Neural crest cell (in vitro differentiated cells): Measurements from ENCODE around the gene MORN3. TPM values are rescaled to one million over a fixed set of nuclear protein-coding genes. Genes with fewer than 3 reads are reported as not detected.

Experiments
- DNase-seq: peaks from one replicate; pipeline ENCODE4 v3.0.0; 2021; ENCODE audit warnings: low read depth, mixed read lengths, low spot score
- H3K27ac Mint-ChIP-seq: one replicate; pipeline ENCODE4 v1.8.0; 2021; ENCODE audit warnings: mild to moderate bottlenecking, mixed read lengths; ENCODE audit not compliant: unreplicated experiment
- H3K27me3 Mint-ChIP-seq: 2 replicates; pipeline ENCODE4 v1.8.0; 2021; ENCODE audit warnings: low read depth, mild to moderate bottlenecking, mixed read lengths
- H3K36me3 Mint-ChIP-seq: 2 replicates; pipeline ENCODE4 v1.8.0; 2021; ENCODE audit warnings: low read depth, mild to moderate bottlenecking, mixed read lengths
- H3K4me1 Mint-ChIP-seq: 2 replicates; pipeline ENCODE4 v1.8.0; 2021; ENCODE audit warnings: mixed read lengths
- H3K4me3 Mint-ChIP-seq: one replicate; pipeline ENCODE4 v1.8.0; 2021; ENCODE audit warnings: mild to moderate bottlenecking, mixed read lengths
- H3K9me3 Mint-ChIP-seq: 2 replicates; pipeline ENCODE4 v1.8.0; 2021; ENCODE audit warnings: mixed read lengths
- total RNA-seq: library from RNA; stranded (reverse); gene quantifications from 2 replicates; pipeline ENCODE4 v1.2.1, GENCODE V29; 2021
- TF ChIP-seq, protein P1 (sequence below): fragments of 200-600 bp; sonication (generic); conservative IDR thresholded peaks from 2 replicates; pipeline ENCODE4 v1.5.0; 2021; ENCODE audit warnings: antibody characterized with exemption, mild to moderate bottlenecking

Gene MORN3
- total RNA-seq, 1 donor from 2014 or later: 0.63 TPM

DNA sequence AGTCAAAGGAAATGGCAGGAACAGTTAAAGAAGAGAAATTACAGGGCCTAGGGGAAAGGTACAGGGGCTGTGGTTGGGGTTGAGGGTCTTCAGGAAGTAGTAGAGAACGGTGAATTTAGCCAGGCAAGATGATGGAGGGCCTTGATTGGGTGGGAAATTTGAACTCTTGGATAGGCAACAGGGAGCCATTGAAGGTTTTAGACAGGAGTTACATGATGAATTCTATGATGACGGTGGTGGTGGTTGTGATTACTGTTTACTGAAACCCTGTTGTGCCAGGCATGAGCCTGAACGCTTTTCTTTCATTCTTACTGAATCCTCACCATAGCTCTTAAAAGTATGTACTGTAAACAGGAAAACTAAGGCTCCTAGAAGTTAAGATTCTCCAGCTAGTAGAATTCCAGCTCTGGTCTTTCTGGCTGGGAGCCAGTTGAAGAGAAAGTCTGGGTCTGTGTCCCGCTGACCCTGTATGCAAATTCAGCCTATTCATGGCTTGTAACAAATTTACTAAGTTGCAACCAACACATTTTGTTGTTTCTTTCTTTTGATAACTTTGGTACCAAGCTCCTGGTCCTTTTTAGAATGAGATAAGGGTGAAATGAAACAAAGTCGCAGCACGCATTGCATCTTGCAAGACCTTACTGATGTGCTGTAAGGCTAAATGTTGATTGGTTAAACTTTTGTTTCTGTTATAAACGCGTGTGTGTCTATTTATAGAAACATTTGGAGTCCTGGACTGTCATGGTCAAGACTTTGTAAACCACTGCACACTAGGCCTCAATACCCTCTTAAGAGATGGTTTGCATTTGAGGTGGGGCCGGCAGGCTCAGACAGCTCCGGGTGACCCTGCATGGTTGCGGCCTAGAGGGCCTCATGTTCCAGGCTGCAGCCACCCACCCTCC, 37.1 kb downstream of the MORN3 start:
- Mint-ChIP-seq H3K9me3 (no peaks in the 10 kb centered on the region), H3K4me3 (peak overlapping the region; percentile 62), H3K27ac (peak overlapping the region; percentile 83), H3K4me1 (peaks cover 48% of the 10 kb centered on the region), H3K36me3 (no peaks in the 10 kb centered on the region), H3K27me3 (no peaks in the 10 kb centered on the region)
- TF ChIP-seq, protein P1, sequence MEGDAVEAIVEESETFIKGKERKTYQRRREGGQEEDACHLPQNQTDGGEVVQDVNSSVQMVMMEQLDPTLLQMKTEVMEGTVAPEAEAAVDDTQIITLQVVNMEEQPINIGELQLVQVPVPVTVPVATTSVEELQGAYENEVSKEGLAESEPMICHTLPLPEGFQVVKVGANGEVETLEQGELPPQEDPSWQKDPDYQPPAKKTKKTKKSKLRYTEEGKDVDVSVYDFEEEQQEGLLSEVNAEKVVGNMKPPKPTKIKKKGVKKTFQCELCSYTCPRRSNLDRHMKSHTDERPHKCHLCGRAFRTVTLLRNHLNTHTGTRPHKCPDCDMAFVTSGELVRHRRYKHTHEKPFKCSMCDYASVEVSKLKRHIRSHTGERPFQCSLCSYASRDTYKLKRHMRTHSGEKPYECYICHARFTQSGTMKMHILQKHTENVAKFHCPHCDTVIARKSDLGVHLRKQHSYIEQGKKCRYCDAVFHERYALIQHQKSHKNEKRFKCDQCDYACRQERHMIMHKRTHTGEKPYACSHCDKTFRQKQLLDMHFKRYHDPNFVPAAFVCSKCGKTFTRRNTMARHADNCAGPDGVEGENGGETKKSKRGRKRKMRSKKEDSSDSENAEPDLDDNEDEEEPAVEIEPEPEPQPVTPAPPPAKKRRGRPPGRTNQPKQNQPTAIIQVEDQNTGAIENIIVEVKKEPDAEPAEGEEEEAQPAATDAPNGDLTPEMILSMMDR: no peak
- DNase-seq: no peak

- TF ChIP-seq, protein P1: no peak
- Mint-ChIP-seq H3K36me3 (no peaks in the 10 kb centered on the region), H3K27me3 (no peaks in the 10 kb centered on the region), H3K4me3 (peak overlapping the region; percentile 13), H3K4me1 (peaks cover 50% of the 10 kb centered on the region), H3K27ac (no peak overlapping the region), H3K9me3 (no peaks in the 10 kb centered on the region)
- no peak for DNase-seq
These were observed 38.6 kb downstream of the MORN3 start for GRCh38 chr12:121630791-121631355.

DNA sequence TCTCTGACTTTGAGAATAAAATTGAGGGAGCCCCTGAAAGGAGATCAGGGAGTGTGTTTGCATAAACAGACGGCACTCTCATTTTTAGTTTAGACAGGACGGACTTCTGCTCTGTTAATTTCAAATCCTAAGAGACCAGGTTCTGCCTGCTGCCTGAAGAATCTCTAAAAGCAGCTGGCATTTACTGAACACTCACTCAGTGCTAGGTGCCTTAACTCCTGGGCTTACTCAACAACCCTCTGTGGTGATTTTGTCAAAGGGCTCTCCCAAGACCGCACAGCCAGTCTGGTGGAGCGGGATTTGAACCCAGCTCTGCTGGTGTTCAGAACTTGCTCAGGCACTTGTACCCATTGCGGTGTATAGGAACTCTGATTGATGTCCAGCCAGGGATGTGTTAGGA, 40.9 kb downstream of the MORN3 start:
- Mint-ChIP-seq H3K4me1 (peaks cover 59% of the 10 kb centered on the region), H3K27ac (peak overlapping the region; percentile 81), H3K27me3 (no peaks in the 10 kb centered on the region), H3K36me3 (no peaks in the 10 kb centered on the region), H3K4me3 (peak overlapping the region; percentile 96), H3K9me3 (no peaks in the 10 kb centered on the region)
- DNase-seq: no peak
- TF ChIP-seq, protein P1: no peak

GRCh38 chr12:121628037-121628436, 41.4 kb downstream of the MORN3 start:
- no peak for DNase-seq
- Mint-ChIP-seq H3K36me3 (no peaks in the 10 kb centered on the region), H3K4me3 (peak overlapping the region; percentile 96), H3K9me3 (no peaks in the 10 kb centered on the region), H3K27me3 (no peaks in the 10 kb centered on the region), H3K27ac (peak overlapping the region; percentile 5), H3K4me1 (peaks cover 57% of the 10 kb centered on the region)
- TF ChIP-seq, protein P1: no peak

- H3K4me3 Mint-ChIP-seq: peak overlapping the region; percentile 96
- no peaks in the 10 kb centered on the region for H3K36me3 Mint-ChIP-seq
- peak overlapping the region; percentile 83 for H3K27ac Mint-ChIP-seq
- H3K9me3 Mint-ChIP-seq: no peaks in the 10 kb centered on the region
- TF ChIP-seq, protein P1: peak; percentile 24
- DNase-seq: peak; percentile 50
- H3K4me1 Mint-ChIP-seq: peaks cover 48% of the 10 kb centered on the region
- H3K27me3 Mint-ChIP-seq: no peaks in the 10 kb centered on the region
These were observed 42.4 kb downstream of the MORN3 start for GRCh38 chr12:121626853-121627640.
